A549 treated with Mapracorat at 1 μM for 4 hours (cell line): ENCODE data around the gene OR2AG1. TPM values are rescaled to one million over a fixed set of nuclear protein-coding genes. Genes with fewer than 3 reads are reported as not detected.

Experiments
- total RNA-seq: library from RNA; stranded (reverse); fragments of 200-300 nt; extraction: Qiagen RNA extraction; gene quantifications from 5 replicates; pipeline ENCODE4 v1.2.3, GENCODE V29; 2022

OR2AG1 gene
- total RNA-seq = not detected in 5 replicates

GRCh38 chr11:6782720-6783119 lies at the start of gene OR2AG1:
Gene OR2AG1, plus strand, starts transcription at chr11:6783020. Its CDS starts 2,018 bp downstream, at chr11:6785038.

DNA sequence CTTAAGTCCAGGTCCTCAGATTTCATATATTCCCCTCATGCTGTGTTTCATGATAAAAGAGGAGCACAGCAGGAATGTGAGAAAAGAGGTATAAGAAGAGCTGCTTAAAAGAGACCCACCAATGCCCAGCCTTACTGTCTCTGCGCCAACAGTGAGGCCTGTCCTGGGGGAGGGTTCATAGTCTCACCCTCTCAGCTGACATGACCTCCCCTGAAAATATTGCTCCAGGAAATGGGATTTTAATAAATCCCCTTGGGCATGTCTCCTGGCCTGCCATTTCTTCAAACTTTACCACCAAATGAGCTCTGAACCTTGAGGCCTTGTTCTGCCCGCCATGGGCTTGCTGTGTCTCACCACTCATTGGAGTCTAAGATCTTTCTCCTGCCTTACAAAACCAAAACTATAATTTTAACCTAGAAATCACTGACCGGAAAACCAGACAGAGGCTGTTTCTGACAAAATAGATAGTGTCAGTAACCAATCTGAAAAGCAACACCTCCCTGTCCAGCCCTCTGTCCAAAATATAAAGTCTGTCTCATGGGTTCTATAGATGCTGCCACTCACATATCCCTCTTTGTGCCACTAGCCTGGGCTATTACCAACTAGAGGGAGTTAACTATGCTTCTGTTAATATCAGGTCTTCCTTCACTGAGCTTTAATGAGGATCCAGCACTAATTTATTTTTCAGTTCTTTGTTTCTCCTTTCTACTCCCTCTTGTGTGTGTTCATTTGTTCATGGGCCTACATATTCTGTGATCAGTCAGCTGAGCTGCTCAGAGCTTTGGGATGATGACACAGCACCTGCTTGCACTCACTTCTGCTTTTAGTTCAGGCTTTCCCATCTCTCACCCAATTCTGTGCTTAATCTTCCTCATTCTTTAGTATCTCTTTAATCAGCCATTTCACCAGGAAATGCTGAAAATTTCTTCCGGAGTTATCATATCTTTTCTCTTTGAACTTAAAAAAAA lies 10.6 kb upstream of the OR2AG1 start, which contains the start of gene OR2AG2:
OR2AG2 (minus strand) TSS at position 51 of the 968 bp plus-strand sequence. CDS start 3,019 bp downstream, outside the sequence.

DNA sequence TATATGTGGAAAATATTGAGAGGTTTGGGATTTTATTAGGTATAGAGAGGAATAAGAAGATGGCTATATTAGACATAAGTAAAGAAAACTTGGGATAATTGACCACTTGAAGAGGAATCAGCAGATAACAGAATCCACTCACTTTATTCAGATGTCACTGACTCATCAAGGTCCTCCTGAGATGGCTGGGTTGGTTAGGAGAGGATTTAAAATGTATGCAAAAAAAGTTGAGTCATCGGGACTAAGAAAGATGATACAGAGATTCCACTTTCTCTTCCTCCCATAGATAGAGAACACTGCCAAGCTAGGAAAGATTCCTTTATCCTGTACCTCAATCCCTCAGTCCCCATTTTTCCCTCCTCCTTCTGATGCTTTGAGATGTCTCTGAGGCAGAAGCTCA lies 16.6 kb downstream of the OR2AG1 start, which contains the start of gene OR6A2:
OR6A2 (minus strand) TSS at position 288 of the 400 bp plus-strand sequence. CDS start 3,981 bp downstream, outside the sequence.

Other genes starting within 250 kb of the OR2AG1 start
- 28.7 to 36.9 TPM (median 31.5 TPM) in 5 replicates for gene RRP8, start 179.4 kb upstream of the OR2AG1 start, total RNA-seq
- gene ILK, start 179.2 kb upstream of the OR2AG1 start, total RNA-seq = 106 to 120 TPM (median 115 TPM) in 5 replicates
- 205 to 228 TPM (median 219 TPM) in 5 replicates for gene TAF10, start 170.8 kb upstream of the OR2AG1 start, total RNA-seq
- 40.1 to 48.0 TPM (median 45.5 TPM) in 5 replicates for gene TPP1, start 163.6 kb upstream of the OR2AG1 start, total RNA-seq
- gene DCHS1, start 127.2 kb upstream of the OR2AG1 start, total RNA-seq = 0.06 to 0.12 TPM (median 0.10 TPM) in 5 replicates
- gene MRPL17, start 99.7 kb upstream of the OR2AG1 start, total RNA-seq = 86.2 to 114 TPM (median 99.7 TPM) in 5 replicates
- 0.03 TPM in 1 of 5 replicates, not detected in the others for gene OR2AG2, start 11.0 kb upstream of the OR2AG1 start, total RNA-seq
- not detected in 5 replicates for gene OR6A2, start 16.7 kb downstream of the OR2AG1 start, total RNA-seq
- not detected in 5 replicates for gene OR10A5, start 62.7 kb downstream of the OR2AG1 start, total RNA-seq
- gene OR10A2, start 80.0 kb downstream of the OR2AG1 start, total RNA-seq = not detected in 5 replicates
- gene OR10A4, start 93.6 kb downstream of the OR2AG1 start, total RNA-seq = not detected in 5 replicates
- not detected in 5 replicates for gene OR2D2, start 109.5 kb downstream of the OR2AG1 start, total RNA-seq
- gene OR2D3, start 138.0 kb downstream of the OR2AG1 start, total RNA-seq = not detected in 5 replicates
- 0.82 to 1.2 TPM (median 0.95 TPM) in 5 replicates for gene ZNF215, start 143.4 kb downstream of the OR2AG1 start, total RNA-seq
- gene ZNF214, start 237.3 kb downstream of the OR2AG1 start, total RNA-seq = 0.56 to 0.98 TPM (median 0.79 TPM) in 5 replicates
- gene NLRP14, start 237.5 kb downstream of the OR2AG1 start, total RNA-seq = not detected in 5 replicates